ENCODE data around the gene ABCB4.

DNA sequence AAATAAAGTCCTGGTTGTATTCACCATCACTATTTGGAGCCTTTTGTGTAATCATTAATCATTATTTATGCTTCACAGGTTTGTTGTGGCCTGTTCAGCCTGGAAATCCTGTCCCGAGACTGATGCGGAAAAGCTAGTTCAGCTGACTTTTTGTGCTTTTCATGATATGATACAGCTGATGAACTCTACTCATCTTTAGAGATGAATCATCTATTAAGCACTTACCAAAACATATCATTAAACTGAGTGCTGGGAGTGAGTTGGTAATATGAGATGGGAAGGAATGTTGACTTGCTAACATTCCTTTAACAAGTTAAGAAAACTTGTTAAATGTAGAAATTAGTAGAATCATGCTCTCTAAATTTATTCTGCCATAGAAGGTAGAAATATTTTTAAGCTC, 77.0 kb downstream of the ABCB4 start:
- TF ChIP-seq, protein P1, sequence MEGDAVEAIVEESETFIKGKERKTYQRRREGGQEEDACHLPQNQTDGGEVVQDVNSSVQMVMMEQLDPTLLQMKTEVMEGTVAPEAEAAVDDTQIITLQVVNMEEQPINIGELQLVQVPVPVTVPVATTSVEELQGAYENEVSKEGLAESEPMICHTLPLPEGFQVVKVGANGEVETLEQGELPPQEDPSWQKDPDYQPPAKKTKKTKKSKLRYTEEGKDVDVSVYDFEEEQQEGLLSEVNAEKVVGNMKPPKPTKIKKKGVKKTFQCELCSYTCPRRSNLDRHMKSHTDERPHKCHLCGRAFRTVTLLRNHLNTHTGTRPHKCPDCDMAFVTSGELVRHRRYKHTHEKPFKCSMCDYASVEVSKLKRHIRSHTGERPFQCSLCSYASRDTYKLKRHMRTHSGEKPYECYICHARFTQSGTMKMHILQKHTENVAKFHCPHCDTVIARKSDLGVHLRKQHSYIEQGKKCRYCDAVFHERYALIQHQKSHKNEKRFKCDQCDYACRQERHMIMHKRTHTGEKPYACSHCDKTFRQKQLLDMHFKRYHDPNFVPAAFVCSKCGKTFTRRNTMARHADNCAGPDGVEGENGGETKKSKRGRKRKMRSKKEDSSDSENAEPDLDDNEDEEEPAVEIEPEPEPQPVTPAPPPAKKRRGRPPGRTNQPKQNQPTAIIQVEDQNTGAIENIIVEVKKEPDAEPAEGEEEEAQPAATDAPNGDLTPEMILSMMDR (conservative IDR thresholded peaks at IDR 0.05; ENCODE audit: low read length), result no peak
- TF ChIP-seq EZH2phosphoT487 (IDR thresholded peaks at IDR 0.05; ENCODE audit: borderline replicate concordance, low read depth, low read length), result no peak
